Esophagus squamous epithelium (tissue), 4 donors: ENCODE data around the gene HIPK4.

Source experiments
- CTCF ChIP-seq, 6 experiments: fragments of 450-650 bp in 4 of 6; fragments of 200-600 bp in 2 of 6; sonication (generic) in 2 of 6; IDR thresholded peaks; one replicate each; pipeline ENCODE4 v1.5.1; 2016 to 2019; ENCODE audit warnings: antibody characterized with exemption in 6 of 6, mild to moderate bottlenecking in 4 of 6, moderate library complexity in 4 of 6
- POLR2A ChIP-seq, 4 donors: fragments of 450-650 bp; IDR thresholded peaks; one replicate each; pipeline ENCODE4 v1.6.1; 2017; ENCODE audit warnings: antibody characterized with exemption in 4 of 4, mild to moderate bottlenecking in 4 of 4, moderate library complexity in 3 of 4

GRCh38 chr19:40365613-40366401 is 24.2 kb downstream of the HIPK4 start:
- TF ChIP-seq CTCF (IDR thresholded peaks at IDR 0.05): no peak
- no peak for TF ChIP-seq POLR2A (IDR thresholded peaks at IDR 0.05)
